Measurements from ENCODE around the gene EFNA2.

- TF ChIP-seq ZC3H10 (CRISPR knock-in tag; IDR thresholded peaks at IDR 0.05), result no peak
- no peak for TF ChIP-seq ARNTL (CRISPR knock-in tag; IDR thresholded peaks at IDR 0.05; ENCODE audit: borderline replicate concordance, low read depth)
- no peak for TF ChIP-seq ZFP30 (CRISPR knock-in tag; IDR thresholded peaks at IDR 0.05)
- no peak for TF ChIP-seq PPARA (CRISPR knock-in tag; IDR thresholded peaks at IDR 0.05; ENCODE audit: borderline replicate concordance)
- TF ChIP-seq, protein P1, sequence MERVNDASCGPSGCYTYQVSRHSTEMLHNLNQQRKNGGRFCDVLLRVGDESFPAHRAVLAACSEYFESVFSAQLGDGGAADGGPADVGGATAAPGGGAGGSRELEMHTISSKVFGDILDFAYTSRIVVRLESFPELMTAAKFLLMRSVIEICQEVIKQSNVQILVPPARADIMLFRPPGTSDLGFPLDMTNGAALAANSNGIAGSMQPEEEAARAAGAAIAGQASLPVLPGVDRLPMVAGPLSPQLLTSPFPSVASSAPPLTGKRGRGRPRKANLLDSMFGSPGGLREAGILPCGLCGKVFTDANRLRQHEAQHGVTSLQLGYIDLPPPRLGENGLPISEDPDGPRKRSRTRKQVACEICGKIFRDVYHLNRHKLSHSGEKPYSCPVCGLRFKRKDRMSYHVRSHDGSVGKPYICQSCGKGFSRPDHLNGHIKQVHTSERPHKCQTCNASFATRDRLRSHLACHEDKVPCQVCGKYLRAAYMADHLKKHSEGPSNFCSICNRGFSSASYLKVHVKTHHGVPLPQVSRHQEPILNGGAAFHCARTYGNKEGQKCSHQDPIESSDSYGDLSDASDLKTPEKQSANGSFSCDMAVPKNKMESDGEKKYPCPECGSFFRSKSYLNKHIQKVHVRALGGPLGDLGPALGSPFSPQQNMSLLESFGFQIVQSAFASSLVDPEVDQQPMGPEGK (CRISPR knock-in tag; IDR thresholded peaks at IDR 0.05; ENCODE audit: borderline replicate concordance), result no peak
Measured at GRCh38 chr19:1321539-1321938, 35.9 kb downstream of the EFNA2 start.
